COLO668 (cell line): ENCODE results near the gene POLR2J.
"Not testable (repeated sequence)": the region's sequence is repeated elsewhere in the genome, so short reads cannot be mapped to it uniquely, and the experiment has no call there.

Experiments
- DNase-seq: peaks from one replicate; lab custom pipeline; 2025; ENCODE audit not compliant: unreplicated experiment; lab: John Stamatoyannopoulos, UW

The POLR2J gene

DNA sequence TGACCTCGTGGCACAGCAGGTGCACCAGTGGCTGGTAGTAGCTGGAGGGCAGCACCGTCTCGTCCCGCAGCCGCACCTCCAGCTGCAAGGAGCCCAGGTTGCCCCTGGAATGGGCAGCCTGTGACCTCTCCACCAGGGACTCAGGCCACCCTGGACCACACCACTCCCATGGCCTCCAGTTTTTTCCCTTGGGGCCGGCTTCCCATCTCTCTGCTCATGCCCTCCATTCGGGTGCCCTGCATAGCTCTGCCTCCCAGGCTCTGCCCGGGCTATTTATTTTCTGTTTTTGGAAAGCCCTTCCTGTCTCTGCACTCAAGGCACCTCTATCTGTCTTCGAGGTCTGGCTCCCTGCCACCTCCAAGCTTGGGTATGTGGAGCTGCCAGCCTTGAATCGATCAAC, 18.1 kb upstream of the POLR2J start:
- not testable (repeated sequence) for DNase-seq

GRCh38 chr7:102494473-102495149, 15.9 kb upstream of the POLR2J start:
- not testable (repeated sequence) for DNase-seq

DNA sequence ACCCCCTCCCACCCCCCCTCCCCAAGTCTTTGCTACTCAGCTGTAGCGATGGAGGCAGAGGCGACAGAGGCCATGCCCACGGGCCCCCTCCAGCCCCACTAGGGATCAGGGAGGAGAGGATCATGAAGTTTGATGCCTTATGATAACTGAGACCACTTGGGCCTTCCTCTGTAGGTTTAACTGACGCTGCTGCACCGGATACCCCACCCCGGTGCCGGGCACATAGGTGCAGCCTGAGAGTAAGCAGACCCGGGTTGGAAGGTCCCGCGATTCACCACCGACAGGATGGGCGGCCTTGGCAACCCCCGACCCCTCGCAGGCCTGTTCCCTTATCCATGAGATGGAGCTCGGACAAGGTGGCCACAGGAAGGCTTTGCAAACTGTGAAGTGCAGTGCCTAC, 15.3 kb upstream of the POLR2J start:
- DNase-seq = not testable (repeated sequence)

DNA sequence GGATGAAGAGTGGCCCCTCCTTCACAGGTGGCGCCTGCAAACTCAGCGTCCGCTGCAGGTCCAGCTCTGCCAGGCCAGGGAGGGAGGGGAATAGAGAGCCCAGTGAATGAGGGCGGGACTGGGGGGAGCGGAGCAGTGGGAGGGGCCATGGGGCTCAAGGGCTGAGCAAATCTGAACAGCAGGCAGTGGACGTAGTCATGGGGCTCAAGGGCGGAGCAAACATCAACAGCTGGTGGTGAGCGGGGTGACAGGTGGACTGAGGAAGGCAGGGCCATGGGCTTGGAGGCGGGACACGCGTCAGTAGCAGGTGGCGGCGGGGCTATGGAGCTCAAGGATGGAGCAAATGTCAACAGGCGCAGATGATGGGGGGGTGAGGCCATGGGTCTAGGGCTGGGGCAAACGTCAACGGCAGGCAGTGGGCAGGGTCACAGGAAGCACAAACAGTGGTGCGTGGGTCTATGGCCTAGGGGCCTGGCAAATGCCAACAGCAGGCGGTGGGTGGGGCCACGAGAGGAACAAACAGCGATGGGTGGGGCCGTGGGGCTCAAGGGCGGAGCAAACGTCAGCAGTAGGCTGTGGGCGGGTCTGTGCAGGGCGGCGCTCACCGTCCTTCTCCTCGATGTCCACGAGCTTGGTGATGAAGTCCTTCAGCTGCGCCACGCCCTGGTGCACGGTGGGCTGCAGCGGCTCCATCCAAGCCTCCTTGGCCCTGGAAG, 14.7 kb upstream of the POLR2J start:
- not testable (repeated sequence) for DNase-seq

DNA sequence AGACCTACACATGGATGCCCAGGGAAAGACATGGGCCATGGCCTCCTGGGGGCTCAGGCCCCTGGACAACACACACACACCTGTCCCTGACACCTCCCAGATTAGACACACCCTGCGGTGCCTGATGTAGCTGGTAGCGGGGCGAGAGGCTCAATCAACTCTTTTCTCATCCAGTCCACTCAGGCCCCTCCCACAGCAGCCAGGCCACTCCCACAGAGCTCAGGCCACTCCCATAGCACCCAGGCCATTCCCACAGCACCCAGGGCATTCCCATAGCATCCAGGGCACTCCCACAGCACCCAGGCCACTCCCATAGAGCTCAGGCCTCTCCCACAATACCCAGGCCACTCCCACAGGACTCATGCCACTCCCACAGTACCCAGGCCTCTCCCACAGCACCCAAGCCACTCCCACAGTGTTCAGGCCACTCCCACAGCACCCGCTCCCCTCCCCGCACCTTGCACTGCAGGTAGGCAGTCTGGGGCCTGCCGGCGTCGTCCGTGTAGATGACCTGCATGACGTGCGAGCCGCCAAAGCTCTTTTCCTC, 11.9 kb upstream of the POLR2J start:
- DNase-seq = not testable (repeated sequence)

- not testable (repeated sequence) for DNase-seq
Observed at GRCh38 chr7:102484317-102484716, 5.6 kb upstream of the POLR2J start.

DNA sequence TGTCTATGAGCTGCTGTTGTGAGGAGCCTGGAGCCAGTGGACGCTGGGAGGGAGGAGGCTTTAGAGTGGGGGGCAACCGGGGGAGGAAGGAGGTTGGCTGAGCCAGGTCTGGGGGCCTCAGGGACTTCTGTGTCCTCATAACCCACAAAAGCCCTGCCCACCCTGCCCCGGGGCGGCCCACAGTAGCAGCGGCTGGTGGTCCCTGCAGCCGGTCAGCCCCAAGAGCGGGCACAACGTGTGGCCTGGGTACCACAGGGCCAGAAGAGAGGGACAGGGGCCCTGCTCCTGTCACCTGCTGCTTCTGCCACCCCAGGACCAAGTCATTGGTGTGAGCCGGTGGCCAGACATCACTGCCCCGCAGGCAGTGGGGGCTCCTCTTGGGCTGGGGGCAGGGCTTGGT, 3.2 kb upstream of the POLR2J start:
- not testable (repeated sequence) for DNase-seq

DNA sequence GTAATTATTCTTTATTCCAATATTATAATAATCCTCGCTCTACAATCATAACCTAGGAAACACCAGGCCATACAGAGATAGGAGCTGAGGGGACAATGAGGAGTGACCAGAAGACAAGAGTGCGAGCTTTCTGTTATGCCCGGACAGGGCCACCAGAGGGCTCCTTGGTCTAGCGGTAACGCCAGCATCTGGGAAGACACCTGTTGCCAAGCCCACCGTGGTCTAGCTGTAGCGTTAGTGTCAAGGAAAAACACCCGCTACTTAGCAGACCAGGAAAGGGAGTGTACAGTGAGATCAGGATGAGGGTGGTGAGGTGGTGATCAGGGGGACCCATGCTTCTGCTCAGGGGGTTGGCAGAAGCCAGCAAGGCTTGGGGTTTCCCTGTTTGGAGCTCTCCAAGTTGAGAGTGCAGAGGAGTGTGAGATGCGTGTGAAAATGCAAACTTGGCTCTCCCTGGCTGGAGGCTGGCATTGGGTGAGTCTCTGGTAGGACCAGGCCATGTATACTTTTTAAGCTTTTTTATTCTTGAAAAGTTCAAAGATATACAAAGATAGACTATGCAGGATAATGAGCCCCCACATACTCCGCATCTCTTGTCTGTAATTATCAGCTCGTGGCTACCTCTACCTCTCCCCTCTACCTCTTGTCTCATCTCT, 1.4 kb upstream of the POLR2J start:
- not testable (repeated sequence) for DNase-seq

GRCh38 chr7:102479209-102479584, 475 bp upstream of the POLR2J start:
- DNase-seq = not testable (repeated sequence)

GRCh38 chr7:102474736-102475435, 3.8 kb downstream of the POLR2J start:
- not testable (repeated sequence) for DNase-seq

DNA sequence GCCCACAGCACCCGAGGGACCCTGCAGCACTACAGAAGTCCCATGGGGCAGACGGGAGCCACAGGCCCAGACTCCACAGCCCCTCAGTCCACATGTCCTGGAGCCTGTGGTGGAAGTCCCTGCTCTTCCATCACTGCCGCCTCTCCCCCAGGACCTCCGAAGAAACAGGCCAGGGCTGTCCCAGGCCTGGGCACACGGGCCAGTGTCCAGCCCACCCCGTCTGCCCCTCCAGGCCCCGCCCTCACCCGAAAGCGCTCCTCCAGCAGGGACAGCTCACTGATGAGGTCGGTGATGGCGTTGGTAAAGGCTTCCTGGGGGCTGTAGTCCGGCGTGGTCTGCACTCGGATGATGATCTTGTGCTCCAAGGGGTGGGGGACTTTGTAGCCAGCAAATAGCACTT, 4.6 kb downstream of the POLR2J start:
- DNase-seq = not testable (repeated sequence)

DNA sequence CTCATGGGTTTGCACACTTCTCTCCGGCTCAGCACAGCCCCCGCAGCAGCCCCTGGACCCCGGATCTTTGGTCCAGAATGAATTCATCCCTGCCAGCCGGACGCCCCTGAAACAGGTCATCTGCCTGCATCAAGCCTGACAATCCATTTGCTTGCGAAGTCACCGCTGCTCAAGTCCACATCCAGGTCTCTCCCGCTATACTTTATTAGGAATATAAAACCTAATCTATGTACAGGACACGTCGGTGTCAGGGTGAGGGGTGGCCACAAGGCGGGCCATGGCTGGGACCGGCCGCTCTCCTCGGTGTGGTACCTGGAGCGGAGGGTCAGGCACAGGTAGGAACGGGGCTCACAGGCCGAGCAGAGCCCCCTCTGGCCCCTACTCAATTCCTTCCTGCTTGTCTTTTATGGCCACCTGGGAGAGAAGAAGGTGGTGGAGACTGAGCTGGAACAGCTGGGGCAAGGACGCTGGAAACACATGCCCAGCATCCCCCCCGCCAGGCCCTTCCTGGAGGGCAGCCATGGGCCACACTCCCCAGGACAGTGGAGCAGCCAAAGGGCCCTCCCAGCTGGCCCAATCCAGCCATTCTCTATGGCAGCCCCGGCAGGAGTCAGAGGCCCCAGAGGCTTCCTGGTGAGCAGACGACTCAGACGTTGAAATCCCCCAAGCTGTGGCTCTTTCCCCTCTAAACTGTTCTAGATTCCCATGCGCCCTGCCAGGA, 5.3 kb downstream of the POLR2J start:
- no peak for DNase-seq

- no peak for DNase-seq
Observed at GRCh38 chr7:102472126-102473041, 6.3 kb downstream of the POLR2J start.

DNA sequence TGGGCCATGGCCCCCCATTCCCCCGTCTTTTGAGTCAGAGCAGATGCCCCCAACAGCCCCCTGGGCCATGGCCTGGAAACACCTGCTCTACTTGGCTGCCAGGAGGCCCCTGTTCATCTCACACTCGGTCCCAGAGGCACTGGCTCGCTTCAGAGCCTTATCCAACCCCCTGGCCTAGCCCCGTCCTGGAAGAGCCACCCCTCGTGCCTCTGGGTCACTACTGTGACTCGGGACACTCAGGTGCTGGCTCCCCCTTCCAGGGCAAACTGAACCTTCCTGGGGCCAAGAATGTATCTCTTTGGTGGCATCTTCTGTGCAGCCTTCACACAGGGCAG, 7.0 kb downstream of the POLR2J start:
- no peak for DNase-seq

- peak; percentile 26 for DNase-seq
Observed at GRCh38 chr7:102469972-102470825, 8.5 kb downstream of the POLR2J start.

DNA sequence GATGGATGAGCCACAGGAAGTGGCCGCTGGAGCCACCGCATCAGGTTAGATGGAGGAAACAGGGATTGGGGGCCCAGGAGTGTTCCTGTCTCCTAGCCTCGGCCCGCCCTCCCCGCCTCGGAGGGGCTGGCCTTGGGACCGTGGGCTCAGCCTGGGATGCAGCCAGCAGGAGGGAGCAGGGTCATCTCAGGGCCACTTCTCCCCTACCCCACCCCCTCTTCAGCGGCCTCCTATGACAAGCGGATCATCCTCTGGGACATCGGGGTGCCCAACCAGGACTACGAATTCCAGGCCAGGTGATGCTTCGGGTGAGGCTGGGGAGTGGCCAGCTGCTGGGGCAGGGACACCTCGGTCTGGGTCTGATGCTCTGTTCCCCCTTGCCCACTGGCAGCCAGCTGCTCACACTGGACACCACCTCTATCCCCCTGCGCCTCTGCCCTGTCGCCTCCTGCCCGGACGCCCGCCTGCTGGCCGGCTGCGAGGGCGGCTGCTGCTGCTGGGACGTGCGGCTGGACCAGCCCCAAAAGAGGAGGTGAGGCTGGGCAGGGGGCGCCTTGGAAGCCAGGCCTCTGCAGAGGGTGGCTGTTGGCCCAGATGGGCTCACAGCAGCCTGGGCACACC, 9.3 kb downstream of the POLR2J start:
- DNase-seq = no peak

DNA sequence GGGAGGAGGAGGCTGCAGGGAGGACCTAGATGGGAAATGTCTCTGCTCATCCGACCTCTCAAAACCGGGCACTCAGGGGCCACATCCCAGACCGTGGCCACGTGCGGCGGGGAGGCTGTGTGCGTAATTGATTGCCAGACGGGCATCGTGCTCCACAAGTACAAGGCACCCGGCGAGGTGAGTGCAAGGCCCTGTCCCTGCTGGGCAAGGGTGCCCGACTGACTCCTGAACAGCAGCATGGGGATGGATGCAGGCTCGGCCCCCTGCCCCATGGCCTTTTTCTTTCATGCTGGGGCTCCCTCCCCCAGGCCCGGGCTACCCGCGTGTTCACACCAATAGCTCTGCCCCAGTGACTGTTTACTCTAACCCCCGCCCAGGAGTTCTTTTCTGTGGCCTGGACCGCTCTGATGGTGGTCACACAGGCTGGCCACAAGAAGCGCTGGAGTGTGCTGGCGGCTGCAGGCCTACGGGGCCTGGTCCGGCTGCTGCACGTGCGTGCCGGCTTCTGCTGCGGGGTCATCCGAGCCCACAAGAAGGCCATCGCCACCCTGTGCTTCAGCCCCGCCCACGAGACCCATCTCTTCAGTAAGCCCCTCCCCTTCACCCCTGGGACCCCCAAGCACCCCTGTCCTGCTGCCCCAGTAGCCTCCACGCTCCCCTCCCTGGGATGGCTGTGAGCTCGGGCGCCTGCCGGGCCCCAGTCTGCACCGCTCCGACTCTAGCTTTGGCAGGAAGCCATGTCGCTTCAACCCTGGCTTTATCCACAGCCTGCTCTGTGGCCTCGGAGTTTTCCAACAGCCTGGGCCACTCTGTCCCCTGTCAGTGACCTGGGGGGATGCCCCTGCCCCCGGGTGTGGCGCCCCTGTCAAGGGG, 10.0 kb downstream of the POLR2J start:
- no peak for DNase-seq
